ENCODE results near the gene LITAFD.

GRCh38 chr16:8850279-8850885 lies 31.8 kb upstream of the LITAFD start:
- TF ChIP-seq TAF1 (IDR thresholded peaks at IDR 0.05; ENCODE audit: low read depth) (no peak), MXI1 (conservative IDR thresholded peaks at IDR 0.05; ENCODE audit: poor library complexity, severe bottlenecking) (no peak), CTCF (IDR thresholded peaks at IDR 0.05; ENCODE audit: poor library complexity, severe bottlenecking) (no peak), POLR2AphosphoS5 (IDR thresholded peaks at IDR 0.05) (no peak), EP300 (conservative IDR thresholded peaks at IDR 0.05; ENCODE audit: poor library complexity, severe bottlenecking) (no peak), REST (IDR thresholded peaks at IDR 0.05; ENCODE audit: borderline replicate concordance) (no peak), EZH2 (IDR thresholded peaks at IDR 0.05; ENCODE audit: borderline replicate concordance, insufficient read depth, low read length, poor library complexity, severe bottlenecking) (no peak), SMC3 (conservative IDR thresholded peaks at IDR 0.05; ENCODE audit: poor library complexity) (no peak)
